ENCODE measurements around the gene EID1.
"Not testable (repeated sequence)": the region's sequence is repeated elsewhere in the genome, so short reads cannot be mapped to it uniquely, and the experiment has no call there.

EID1 gene

DNA sequence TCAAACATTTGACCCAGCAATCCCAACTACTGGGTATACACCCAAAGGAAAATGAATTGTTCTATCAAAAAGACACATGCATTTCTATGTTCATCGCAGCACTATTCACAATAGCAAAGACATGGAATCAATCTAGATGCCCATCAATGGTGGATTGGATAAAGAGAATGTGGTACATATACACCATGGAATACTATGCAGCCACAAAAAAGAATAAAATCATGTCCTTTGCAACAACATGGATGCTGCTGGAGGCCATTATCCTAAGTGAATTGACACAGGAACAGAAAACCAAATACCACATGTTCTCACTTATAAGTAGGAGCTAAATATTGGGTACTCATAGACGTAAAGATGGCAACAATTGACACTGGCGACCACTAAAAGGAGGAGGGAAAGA, 23.5 kb upstream of the EID1 start:
- H3K4me3 ChIP-seq (ENCODE audit: low read length in 2 of 2); H3K27me3 ChIP-seq (ENCODE audit: control insufficient read depth in 1 of 2, insufficient read depth in 2 of 2, low read length in 2 of 2); H3K36me3 ChIP-seq (ENCODE audit: control insufficient read depth in 2 of 2, insufficient read depth in 2 of 2, low read length in 2 of 2); H3K9ac ChIP-seq (ENCODE audit: low read length in 2 of 2); H3K27ac ChIP-seq (ENCODE audit: low read length); H3K9me3 ChIP-seq (ENCODE audit: control insufficient read depth in 2 of 2, low read length in 2 of 2); H3K4me1 ChIP-seq (ENCODE audit: control insufficient read depth, insufficient read depth, low read length): not testable (repeated sequence)

DNA sequence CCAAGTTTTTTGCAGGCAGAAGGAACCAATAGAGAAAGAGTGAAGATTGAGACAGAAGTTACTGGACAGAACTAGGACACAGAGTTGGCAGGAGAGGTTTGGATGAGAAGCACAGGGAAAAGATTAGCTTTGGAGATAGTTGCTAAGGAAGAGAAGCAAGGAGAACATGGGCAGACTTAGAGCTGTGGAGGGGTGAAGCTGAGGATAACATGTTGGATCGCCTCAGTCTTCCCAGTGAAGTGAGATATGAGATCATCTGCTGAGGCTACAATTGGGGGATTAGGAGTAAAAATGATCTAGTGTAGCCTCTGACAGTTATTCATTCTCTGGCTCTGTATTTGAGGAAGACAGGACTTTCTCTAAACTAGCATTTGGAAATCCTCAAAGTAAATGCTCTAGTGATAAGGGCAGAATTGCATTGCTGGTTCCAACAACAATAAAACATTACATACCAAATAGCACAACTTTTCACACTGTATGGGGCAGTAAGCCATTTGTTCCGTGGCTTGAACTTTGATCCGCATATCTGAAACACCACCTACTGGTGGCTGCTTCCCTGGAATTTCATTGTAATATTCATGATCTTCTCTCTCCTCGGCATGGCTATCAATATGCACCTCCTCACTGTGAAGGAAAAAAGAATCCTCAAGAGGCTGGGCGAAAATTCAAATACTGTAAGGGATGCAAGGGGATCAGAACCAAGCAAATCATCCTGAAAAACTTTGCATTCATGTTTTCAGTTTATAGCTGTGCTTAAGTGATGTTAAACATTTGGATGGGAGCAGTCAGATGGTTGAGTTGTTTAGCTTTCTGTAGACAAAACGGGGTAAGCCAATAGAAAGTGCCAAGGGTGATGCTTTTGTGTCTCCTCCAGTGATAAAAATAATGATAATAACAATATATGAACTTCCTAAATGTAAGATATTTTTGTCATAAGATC, 22.2 kb upstream of the EID1 start:
- no peak overlapping the region for H3K27ac ChIP-seq (ENCODE audit: low read length)
- no peaks in the 10 kb centered on the region for H3K27me3 ChIP-seq (ENCODE audit: control insufficient read depth in 1 of 2, insufficient read depth in 2 of 2, low read length in 2 of 2)
- peaks cover 2% of the 10 kb centered on the region for H3K4me1 ChIP-seq (ENCODE audit: control insufficient read depth, insufficient read depth, low read length)
- H3K36me3 ChIP-seq (ENCODE audit: control insufficient read depth in 2 of 2, insufficient read depth in 2 of 2, low read length in 2 of 2), result no peaks in the 10 kb centered on the region
- H3K9me3 ChIP-seq (ENCODE audit: control insufficient read depth in 2 of 2, low read length in 2 of 2), result no peaks in the 10 kb centered on the region
- H3K4me3 ChIP-seq (ENCODE audit: low read length in 2 of 2), result no peak overlapping the region
- no peak overlapping the region for H3K9ac ChIP-seq (ENCODE audit: low read length in 2 of 2)

DNA sequence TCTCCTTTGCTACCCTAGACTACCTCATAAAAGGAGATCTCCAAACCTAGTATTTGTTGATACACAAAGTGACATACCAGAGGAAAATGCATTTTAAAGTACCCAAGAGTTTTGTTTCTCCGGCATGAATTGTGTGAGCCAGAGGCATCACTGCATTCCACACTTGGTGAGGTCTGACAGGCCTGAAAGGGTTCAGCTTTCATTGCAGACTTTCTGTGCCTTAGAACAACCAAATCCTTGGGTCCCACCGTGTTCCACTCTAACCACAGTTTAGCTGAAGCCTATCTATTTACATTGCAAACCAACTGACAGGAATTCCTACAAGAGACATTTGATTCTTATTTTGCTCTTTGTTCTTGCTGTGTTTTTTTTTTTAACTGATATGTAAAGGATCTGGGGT, 21.0 kb upstream of the EID1 start:
- Histone ChIP-seq H3K4me3 (ENCODE audit: low read length in 2 of 2) (no peak overlapping the region), H3K4me1 (ENCODE audit: control insufficient read depth, insufficient read depth, low read length) (peaks cover 5% of the 10 kb centered on the region)

GRCh38 chr15:48858401-48858800, 19.5 kb upstream of the EID1 start:
- H3K9me3 ChIP-seq (ENCODE audit: control insufficient read depth in 2 of 2, low read length in 2 of 2), result no peaks in the 10 kb centered on the region
- H3K4me1 ChIP-seq (ENCODE audit: control insufficient read depth, insufficient read depth, low read length), result peaks cover 5% of the 10 kb centered on the region
- H3K4me3 ChIP-seq (ENCODE audit: low read length in 2 of 2), result no peak overlapping the region
- no peaks in the 10 kb centered on the region for H3K36me3 ChIP-seq (ENCODE audit: control insufficient read depth in 2 of 2, insufficient read depth in 2 of 2, low read length in 2 of 2)
- H3K27me3 ChIP-seq (ENCODE audit: control insufficient read depth in 1 of 2, insufficient read depth in 2 of 2, low read length in 2 of 2), result no peaks in the 10 kb centered on the region
- no peak overlapping the region for H3K9ac ChIP-seq (ENCODE audit: low read length in 2 of 2)
- no peak overlapping the region for H3K27ac ChIP-seq (ENCODE audit: low read length)

More for the DNA sequence above, 21.0 kb upstream of the EID1 start:
- Histone ChIP-seq H3K27ac (ENCODE audit: low read length) (no peak overlapping the region), H3K27me3 (ENCODE audit: control insufficient read depth in 1 of 2, insufficient read depth in 2 of 2, low read length in 2 of 2) (no peaks in the 10 kb centered on the region), H3K36me3 (ENCODE audit: control insufficient read depth in 2 of 2, insufficient read depth in 2 of 2, low read length in 2 of 2) (no peaks in the 10 kb centered on the region), H3K9ac (ENCODE audit: low read length in 2 of 2) (no peak overlapping the region), H3K9me3 (ENCODE audit: control insufficient read depth in 2 of 2, low read length in 2 of 2) (no peaks in the 10 kb centered on the region)

- Histone ChIP-seq H3K27me3 (ENCODE audit: control insufficient read depth in 1 of 2, insufficient read depth in 2 of 2, low read length in 2 of 2) (no peaks in the 10 kb centered on the region), H3K36me3 (ENCODE audit: control insufficient read depth in 2 of 2, insufficient read depth in 2 of 2, low read length in 2 of 2) (no peaks in the 10 kb centered on the region), H3K9me3 (ENCODE audit: control insufficient read depth in 2 of 2, low read length in 2 of 2) (no peaks in the 10 kb centered on the region), H3K27ac (ENCODE audit: low read length) (no peak overlapping the region), H3K4me3 (ENCODE audit: low read length in 2 of 2) (no peak overlapping the region), H3K9ac (ENCODE audit: low read length in 2 of 2) (no peak overlapping the region), H3K4me1 (ENCODE audit: control insufficient read depth, insufficient read depth, low read length) (peaks cover 5% of the 10 kb centered on the region)
Observed at GRCh38 chr15:48859426-48859825, 18.5 kb upstream of the EID1 start.

- Histone ChIP-seq H3K4me3 (ENCODE audit: low read length in 2 of 2) (no peak overlapping the region), H3K27ac (ENCODE audit: low read length) (no peak overlapping the region), H3K36me3 (ENCODE audit: control insufficient read depth in 2 of 2, insufficient read depth in 2 of 2, low read length in 2 of 2) (no peaks in the 10 kb centered on the region), H3K27me3 (ENCODE audit: control insufficient read depth in 1 of 2, insufficient read depth in 2 of 2, low read length in 2 of 2) (no peaks in the 10 kb centered on the region), H3K9ac (ENCODE audit: low read length in 2 of 2) (no peak overlapping the region), H3K9me3 (ENCODE audit: control insufficient read depth in 2 of 2, low read length in 2 of 2) (no peaks in the 10 kb centered on the region), H3K4me1 (ENCODE audit: control insufficient read depth, insufficient read depth, low read length) (peaks cover 9% of the 10 kb centered on the region)
Observed at GRCh38 chr15:48861813-48862431, 16.0 kb upstream of the EID1 start.

GRCh38 chr15:48862705-48863104, 15.2 kb upstream of the EID1 start:
- H3K27ac ChIP-seq (ENCODE audit: low read length), result no peak overlapping the region
- no peak overlapping the region for H3K4me3 ChIP-seq (ENCODE audit: low read length in 2 of 2)
- H3K36me3 ChIP-seq (ENCODE audit: control insufficient read depth in 2 of 2, insufficient read depth in 2 of 2, low read length in 2 of 2), result no peaks in the 10 kb centered on the region
- peaks cover 9% of the 10 kb centered on the region for H3K4me1 ChIP-seq (ENCODE audit: control insufficient read depth, insufficient read depth, low read length)
- H3K27me3 ChIP-seq (ENCODE audit: control insufficient read depth in 1 of 2, insufficient read depth in 2 of 2, low read length in 2 of 2), result no peaks in the 10 kb centered on the region
- no peaks in the 10 kb centered on the region for H3K9me3 ChIP-seq (ENCODE audit: control insufficient read depth in 2 of 2, low read length in 2 of 2)
- H3K9ac ChIP-seq (ENCODE audit: low read length in 2 of 2), result no peak overlapping the region

GRCh38 chr15:48865370-48866079, 12.4 kb upstream of the EID1 start:
- Histone ChIP-seq H3K4me3 (ENCODE audit: low read length in 2 of 2) (peak overlapping the region; percentile 15 to 23), H3K4me1 (ENCODE audit: control insufficient read depth, insufficient read depth, low read length) (peaks cover 9% of the 10 kb centered on the region), H3K27me3 (ENCODE audit: control insufficient read depth in 1 of 2, insufficient read depth in 2 of 2, low read length in 2 of 2) (no peaks in the 10 kb centered on the region), H3K27ac (ENCODE audit: low read length) (no peak overlapping the region), H3K9me3 (ENCODE audit: control insufficient read depth in 2 of 2, low read length in 2 of 2) (no peaks in the 10 kb centered on the region), H3K9ac (ENCODE audit: low read length in 2 of 2) (peak overlapping the region in 1 of 2 donors; percentile 50), H3K36me3 (ENCODE audit: control insufficient read depth in 2 of 2, insufficient read depth in 2 of 2, low read length in 2 of 2) (no peaks in the 10 kb centered on the region)

GRCh38 chr15:48866141-48866563, 11.8 kb upstream of the EID1 start:
- Histone ChIP-seq H3K9me3 (ENCODE audit: control insufficient read depth in 2 of 2, low read length in 2 of 2) (no peaks in the 10 kb centered on the region), H3K4me3 (ENCODE audit: low read length in 2 of 2) (peak overlapping the region in 1 of 2 donors; percentile 15), H3K36me3 (ENCODE audit: control insufficient read depth in 2 of 2, insufficient read depth in 2 of 2, low read length in 2 of 2) (no peaks in the 10 kb centered on the region), H3K4me1 (ENCODE audit: control insufficient read depth, insufficient read depth, low read length) (peaks cover 9% of the 10 kb centered on the region), H3K9ac (ENCODE audit: low read length in 2 of 2) (peak overlapping the region in 1 of 2 donors; percentile 50), H3K27me3 (ENCODE audit: control insufficient read depth in 1 of 2, insufficient read depth in 2 of 2, low read length in 2 of 2) (no peaks in the 10 kb centered on the region), H3K27ac (ENCODE audit: low read length) (peak overlapping the region; percentile 19)

GRCh38 chr15:48868023-48868422, 9.9 kb upstream of the EID1 start:
- Histone ChIP-seq H3K27me3 (ENCODE audit: control insufficient read depth in 1 of 2, insufficient read depth in 2 of 2, low read length in 2 of 2) (no peaks in the 10 kb centered on the region), H3K4me1 (ENCODE audit: control insufficient read depth, insufficient read depth, low read length) (peaks cover 7% of the 10 kb centered on the region), H3K27ac (ENCODE audit: low read length) (no peak overlapping the region), H3K4me3 (ENCODE audit: low read length in 2 of 2) (no peak overlapping the region), H3K9ac (ENCODE audit: low read length in 2 of 2) (no peak overlapping the region), H3K9me3 (ENCODE audit: control insufficient read depth in 2 of 2, low read length in 2 of 2) (no peaks in the 10 kb centered on the region), H3K36me3 (ENCODE audit: control insufficient read depth in 2 of 2, insufficient read depth in 2 of 2, low read length in 2 of 2) (no peaks in the 10 kb centered on the region)
